HepG2 (cell line): Measurements from ENCODE around the gene HDAC10.

Experiments
- DPF2 ChIP-seq: sonication (generic); formaldehyde crosslinking; IDR thresholded peaks from 2 replicates; pipeline ENCODE4 v1.4.0; 2020; ENCODE audit warnings: mild to moderate bottlenecking, low read depth, missing genetic modification reagents, borderline replicate concordance
- JUN ChIP-seq: sonication (generic); formaldehyde crosslinking; IDR thresholded peaks from 2 replicates; pipeline ENCODE4 v1.4.0; 2020; ENCODE audit warnings: mild to moderate bottlenecking, missing genetic modification reagents
- REXO4 ChIP-seq: sonication (generic); formaldehyde crosslinking; IDR thresholded peaks from 2 replicates; pipeline ENCODE4 v1.8.0; 2022; ENCODE audit warnings: missing genetic modification reagents, mild to moderate bottlenecking, borderline replicate concordance
- ZMAT3 ChIP-seq: sonication (generic); formaldehyde crosslinking; conservative IDR thresholded peaks from 2 replicates; pipeline ENCODE4 v1.7.0; 2021; ENCODE audit warnings: missing genetic modification reagents
- ZNF251 ChIP-seq: sonication (generic); formaldehyde crosslinking; IDR thresholded peaks from 2 replicates; pipeline ENCODE4 v1.9.0; 2021; ENCODE audit warnings: mild to moderate bottlenecking, missing genetic modification reagents
- ZNF644 ChIP-seq: IDR thresholded peaks from 2 replicates; pipeline ENCODE4 v1.6.1; 2016; ENCODE audit warnings: low read depth
- TF ChIP-seq, protein P1 (sequence below): sonication (generic); formaldehyde crosslinking; IDR thresholded peaks from 2 replicates; pipeline ENCODE4 v1.4.0; 2020; ENCODE audit warnings: mild to moderate bottlenecking, low read depth, missing genetic modification reagents
- TF ChIP-seq, protein P2 (sequence below): sonication (generic); formaldehyde crosslinking; IDR thresholded peaks from 2 replicates; pipeline ENCODE4 v1.5.0; 2020; ENCODE audit warnings: mild to moderate bottlenecking, missing genetic modification reagents, moderate library complexity
- TF ChIP-seq, protein P3 (sequence below): sonication (generic); formaldehyde crosslinking; IDR thresholded peaks from 2 replicates; pipeline ENCODE4 v1.5.0; 2020; ENCODE audit warnings: mild to moderate bottlenecking, missing genetic modification reagents, borderline replicate concordance
- TF ChIP-seq, protein P4 (sequence below): sonication (generic); formaldehyde crosslinking; IDR thresholded peaks from 2 replicates; pipeline ENCODE4 v1.5.1; 2020; ENCODE audit warnings: mild to moderate bottlenecking, missing genetic modification reagents, moderate library complexity

DNA sequence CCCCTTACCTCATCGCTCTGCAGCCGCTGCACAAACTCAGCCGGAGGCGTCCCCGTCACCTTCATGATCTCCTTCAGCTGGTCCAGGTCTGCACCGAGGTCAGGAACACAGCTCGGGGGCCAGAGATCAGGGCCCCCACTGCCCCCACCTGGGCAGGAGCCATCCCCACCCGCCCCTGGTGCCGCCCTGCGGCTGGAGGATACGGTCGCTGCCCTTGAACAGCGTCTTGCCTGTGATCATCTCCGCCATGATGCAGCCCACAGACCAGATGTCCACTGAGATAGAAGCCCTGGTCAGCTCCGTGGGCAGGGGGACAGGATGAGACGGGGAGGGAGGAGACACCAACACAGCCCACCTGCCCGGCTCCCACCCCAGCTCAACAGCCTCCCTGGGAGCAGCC, 4.5 kb upstream of the HDAC10 start:
- TF ChIP-seq DPF2 (no peak), REXO4 (CRISPR knock-in tag) (no peak), ZMAT3 (CRISPR knock-in tag) (no peak), ZNF251 (CRISPR knock-in tag) (no peak), ZNF644 (CRISPR knock-in tag) (no peak), JUN (CRISPR knock-in tag) (no peak)
- TF ChIP-seq, protein P1, sequence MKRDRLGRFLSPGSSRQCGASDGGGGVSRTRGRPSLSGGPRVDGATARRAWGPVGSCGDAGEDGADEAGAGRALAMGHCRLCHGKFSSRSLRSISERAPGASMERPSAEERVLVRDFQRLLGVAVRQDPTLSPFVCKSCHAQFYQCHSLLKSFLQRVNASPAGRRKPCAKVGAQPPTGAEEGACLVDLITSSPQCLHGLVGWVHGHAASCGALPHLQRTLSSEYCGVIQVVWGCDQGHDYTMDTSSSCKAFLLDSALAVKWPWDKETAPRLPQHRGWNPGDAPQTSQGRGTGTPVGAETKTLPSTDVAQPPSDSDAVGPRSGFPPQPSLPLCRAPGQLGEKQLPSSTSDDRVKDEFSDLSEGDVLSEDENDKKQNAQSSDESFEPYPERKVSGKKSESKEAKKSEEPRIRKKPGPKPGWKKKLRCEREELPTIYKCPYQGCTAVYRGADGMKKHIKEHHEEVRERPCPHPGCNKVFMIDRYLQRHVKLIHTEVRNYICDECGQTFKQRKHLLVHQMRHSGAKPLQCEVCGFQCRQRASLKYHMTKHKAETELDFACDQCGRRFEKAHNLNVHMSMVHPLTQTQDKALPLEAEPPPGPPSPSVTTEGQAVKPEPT (CRISPR knock-in tag) = no peak
- TF ChIP-seq, protein P2, sequence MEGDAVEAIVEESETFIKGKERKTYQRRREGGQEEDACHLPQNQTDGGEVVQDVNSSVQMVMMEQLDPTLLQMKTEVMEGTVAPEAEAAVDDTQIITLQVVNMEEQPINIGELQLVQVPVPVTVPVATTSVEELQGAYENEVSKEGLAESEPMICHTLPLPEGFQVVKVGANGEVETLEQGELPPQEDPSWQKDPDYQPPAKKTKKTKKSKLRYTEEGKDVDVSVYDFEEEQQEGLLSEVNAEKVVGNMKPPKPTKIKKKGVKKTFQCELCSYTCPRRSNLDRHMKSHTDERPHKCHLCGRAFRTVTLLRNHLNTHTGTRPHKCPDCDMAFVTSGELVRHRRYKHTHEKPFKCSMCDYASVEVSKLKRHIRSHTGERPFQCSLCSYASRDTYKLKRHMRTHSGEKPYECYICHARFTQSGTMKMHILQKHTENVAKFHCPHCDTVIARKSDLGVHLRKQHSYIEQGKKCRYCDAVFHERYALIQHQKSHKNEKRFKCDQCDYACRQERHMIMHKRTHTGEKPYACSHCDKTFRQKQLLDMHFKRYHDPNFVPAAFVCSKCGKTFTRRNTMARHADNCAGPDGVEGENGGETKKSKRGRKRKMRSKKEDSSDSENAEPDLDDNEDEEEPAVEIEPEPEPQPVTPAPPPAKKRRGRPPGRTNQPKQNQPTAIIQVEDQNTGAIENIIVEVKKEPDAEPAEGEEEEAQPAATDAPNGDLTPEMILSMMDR (CRISPR knock-in tag) = no peak
- TF ChIP-seq, protein P3, sequence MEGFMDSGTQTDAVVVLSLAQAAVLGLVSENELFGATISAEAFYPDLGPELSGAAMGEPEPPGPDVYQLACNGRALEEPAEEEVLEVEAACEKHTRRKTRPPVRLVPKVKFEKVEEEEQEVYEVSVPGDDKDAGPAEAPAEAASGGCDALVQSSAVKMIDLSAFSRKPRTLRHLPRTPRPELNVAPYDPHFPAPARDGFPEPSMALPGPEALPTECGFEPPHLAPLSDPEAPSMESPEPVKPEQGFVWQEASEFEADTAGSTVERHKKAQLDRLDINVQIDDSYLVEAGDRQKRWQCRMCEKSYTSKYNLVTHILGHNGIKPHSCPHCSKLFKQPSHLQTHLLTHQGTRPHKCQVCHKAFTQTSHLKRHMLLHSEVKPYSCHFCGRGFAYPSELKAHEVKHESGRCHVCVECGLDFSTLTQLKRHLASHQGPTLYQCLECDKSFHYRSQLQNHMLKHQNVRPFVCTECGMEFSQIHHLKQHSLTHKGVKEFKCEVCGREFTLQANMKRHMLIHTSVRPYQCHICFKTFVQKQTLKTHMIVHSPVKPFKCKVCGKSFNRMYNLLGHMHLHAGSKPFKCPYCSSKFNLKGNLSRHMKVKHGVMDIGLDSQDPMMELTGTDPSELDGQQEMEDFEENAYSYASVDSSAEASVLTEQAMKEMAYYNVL (CRISPR knock-in tag) = no peak
- TF ChIP-seq, protein P4, sequence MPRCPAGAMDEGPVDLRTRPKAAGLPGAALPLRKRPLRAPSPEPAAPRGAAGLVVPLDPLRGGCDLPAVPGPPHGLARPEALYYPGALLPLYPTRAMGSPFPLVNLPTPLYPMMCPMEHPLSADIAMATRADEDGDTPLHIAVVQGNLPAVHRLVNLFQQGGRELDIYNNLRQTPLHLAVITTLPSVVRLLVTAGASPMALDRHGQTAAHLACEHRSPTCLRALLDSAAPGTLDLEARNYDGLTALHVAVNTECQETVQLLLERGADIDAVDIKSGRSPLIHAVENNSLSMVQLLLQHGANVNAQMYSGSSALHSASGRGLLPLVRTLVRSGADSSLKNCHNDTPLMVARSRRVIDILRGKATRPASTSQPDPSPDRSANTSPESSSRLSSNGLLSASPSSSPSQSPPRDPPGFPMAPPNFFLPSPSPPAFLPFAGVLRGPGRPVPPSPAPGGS (CRISPR knock-in tag) = no peak
